ENCODE results near the gene TYW1.
"Not testable (repeated sequence)": the region's sequence is repeated elsewhere in the genome, so short reads cannot be mapped to it uniquely, and the experiment has no call there.

Gene TYW1

GRCh38 chr7:67045496-67045995 lies 48.9 kb downstream of the TYW1 start:
- DNase-seq (ENCODE audit: low spot score), result no peak

DNA sequence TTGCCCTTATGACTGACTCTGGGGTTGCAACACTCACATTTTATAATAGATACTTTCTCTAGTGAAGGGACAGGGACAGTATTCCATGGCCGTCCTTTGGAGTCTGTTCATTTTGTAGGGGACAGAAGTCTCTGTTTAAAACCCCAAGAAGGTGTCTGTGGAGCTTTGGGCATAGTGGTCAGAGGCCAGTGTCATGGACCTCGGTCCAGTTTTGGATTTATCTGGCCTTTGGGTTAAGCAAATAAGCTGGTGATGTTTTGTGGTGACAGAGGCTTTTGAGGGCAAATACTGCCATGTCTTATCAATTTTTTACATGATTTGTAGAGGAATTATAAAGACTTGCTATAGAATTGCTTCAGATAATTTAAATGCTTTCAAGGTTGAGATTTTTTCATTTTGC lies 50.2 kb downstream of the TYW1 start:
- not testable (repeated sequence) for DNase-seq (ENCODE audit: low spot score)

- DNase-seq (ENCODE audit: low spot score), result not testable (repeated sequence)
Observed at GRCh38 chr7:67049908-67050307, 53.3 kb downstream of the TYW1 start.

DNA sequence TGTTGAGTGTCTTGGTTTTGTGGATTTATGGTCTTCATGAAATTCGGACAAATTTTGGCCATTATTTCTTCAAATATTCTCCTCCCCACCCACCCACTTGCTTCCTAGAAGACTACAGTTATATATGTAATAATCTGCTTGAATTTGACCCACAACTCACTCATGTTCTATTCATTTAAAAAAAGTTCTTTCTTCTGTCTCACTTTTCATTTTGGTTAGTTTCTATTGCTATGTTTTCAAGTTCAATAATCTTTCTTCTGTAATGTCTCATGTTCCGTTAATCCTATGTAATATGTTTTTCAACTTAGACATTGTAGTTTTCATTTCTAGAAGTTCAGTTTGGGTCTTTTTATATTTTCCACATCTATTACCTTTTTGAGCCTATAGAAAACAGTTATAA lies 55.5 kb downstream of the TYW1 start:
- DNase-seq (ENCODE audit: low spot score), result not testable (repeated sequence)

DNA sequence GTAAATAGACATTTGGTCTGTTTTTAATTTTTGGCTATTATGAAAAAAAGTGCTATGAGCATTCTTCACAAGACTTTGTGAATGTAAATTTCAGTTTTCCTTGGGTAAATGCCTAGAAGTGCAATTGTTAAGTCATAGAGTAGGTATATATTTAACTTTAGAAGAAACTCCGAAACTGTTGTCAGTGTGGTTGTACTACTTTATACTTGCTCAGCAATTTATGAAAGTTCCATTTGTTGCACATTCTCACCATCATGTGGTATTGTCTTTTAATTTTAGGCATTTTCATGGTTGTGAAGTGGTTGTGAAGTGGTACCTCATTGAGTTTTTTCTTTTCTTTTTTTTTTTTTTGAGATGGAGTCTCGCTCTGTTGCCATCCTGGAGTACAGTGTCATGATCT lies 60.0 kb downstream of the TYW1 start:
- no peak for DNase-seq (ENCODE audit: low spot score)

GRCh38 chr7:67061321-67061720 lies 64.7 kb downstream of the TYW1 start:
- not testable (repeated sequence) for DNase-seq (ENCODE audit: low spot score)

DNA sequence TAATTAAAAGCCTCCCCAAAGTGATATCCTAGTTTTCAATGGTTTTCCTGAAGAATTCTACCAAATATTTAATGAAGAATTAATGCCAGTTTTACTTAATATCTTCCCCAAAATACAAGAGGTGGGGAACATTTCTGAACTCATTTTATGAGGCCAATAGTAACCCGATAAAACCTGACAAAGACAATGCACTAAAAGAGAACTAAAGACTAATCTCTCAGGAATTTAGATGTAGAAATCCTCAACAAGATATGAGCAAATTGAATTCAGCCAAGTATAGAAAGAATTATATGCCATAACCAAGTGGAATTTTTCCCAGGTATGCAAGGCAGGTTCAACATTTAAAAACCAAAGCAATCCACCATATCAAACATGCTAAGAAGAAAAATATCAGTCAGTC lies 66.2 kb downstream of the TYW1 start:
- peak; percentile 5 for DNase-seq (ENCODE audit: low spot score)

- DNase-seq (ENCODE audit: low spot score), result not testable (repeated sequence)
Observed at GRCh38 chr7:67066950-67067622, 70.5 kb downstream of the TYW1 start.

GRCh38 chr7:67076120-67076519 lies 79.5 kb downstream of the TYW1 start:
- not testable (repeated sequence) for DNase-seq (ENCODE audit: low spot score)

DNA sequence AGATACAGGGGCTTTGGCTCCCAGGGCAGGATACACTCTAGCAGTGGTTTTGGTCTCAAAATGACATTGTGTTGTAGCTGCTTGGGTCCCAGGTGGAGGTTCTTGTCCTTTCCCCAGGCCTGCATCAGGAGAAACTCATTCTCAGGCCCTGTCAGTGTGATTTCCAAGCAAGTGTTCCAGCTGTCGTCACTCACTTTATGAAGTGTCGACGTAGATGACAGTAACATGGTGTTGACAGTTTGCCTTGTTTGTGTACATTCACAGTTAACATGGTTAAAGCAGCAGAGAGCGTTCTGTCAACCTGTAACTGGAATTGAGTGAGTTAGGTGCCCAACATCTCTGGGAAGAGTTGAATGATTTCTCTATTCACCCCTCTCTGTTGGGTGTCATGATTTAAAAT lies 86.2 kb downstream of the TYW1 start:
- DNase-seq (ENCODE audit: low spot score), result not testable (repeated sequence)

DNA sequence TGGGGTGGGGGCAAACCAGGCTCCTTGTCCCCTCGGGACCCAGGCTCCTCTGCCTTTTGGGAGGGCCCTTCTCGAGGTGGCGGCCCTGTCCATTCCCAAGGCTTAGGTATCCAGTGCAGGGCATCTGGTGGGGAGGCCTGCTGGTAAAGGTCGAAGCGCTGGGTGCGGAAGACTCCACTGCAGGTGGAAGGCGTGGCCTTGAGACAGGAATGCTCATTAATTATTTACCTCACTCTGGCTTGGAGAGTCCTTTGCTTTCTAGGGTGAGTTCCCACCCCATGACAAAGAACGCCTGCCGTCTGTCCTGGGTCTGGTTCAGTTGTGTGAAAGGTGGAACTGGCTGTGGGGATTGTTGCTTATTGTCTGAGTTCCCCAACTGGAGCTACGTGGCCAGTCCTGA lies 92.6 kb downstream of the TYW1 start:
- not testable (repeated sequence) for DNase-seq (ENCODE audit: low spot score)

DNA sequence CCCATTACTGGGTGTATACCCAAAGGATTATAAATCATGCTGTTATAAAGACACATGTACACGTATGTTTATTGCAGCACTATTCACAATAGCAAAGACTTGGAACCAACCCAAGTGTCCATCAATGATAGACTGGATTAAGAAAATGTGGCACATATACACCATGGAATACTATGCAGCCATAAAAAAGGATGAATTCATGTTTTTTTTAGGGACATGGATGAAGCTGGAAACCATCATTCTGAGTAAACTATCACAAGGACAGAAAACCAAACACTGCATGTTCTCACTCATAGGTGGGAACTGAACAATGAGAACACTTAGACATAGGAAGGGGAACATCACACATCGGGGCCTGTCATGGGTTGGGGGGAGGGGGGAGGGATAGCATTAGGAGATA lies 94.4 kb downstream of the TYW1 start:
- not testable (repeated sequence) for DNase-seq (ENCODE audit: low spot score)

DNA sequence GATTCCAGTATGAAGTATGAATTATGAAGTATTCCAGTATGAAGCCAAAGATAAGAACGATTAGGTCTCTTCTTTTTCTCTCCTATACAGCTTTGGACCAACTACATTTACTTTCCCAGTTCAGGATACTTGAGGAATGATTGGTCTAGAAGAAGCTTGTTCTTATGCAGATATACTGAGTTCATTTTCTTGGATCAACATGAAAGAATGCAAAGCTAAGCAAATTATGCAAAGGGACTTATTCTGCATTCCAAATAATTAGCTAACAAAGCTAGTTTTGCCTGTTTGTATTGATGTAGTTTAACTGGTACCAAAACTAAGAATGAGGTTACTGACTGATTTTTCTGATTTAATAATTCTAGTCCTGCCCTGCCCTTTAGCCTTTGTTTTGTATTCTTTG lies 101.4 kb downstream of the TYW1 start:
- DNase-seq (ENCODE audit: low spot score), result not testable (repeated sequence)

DNA sequence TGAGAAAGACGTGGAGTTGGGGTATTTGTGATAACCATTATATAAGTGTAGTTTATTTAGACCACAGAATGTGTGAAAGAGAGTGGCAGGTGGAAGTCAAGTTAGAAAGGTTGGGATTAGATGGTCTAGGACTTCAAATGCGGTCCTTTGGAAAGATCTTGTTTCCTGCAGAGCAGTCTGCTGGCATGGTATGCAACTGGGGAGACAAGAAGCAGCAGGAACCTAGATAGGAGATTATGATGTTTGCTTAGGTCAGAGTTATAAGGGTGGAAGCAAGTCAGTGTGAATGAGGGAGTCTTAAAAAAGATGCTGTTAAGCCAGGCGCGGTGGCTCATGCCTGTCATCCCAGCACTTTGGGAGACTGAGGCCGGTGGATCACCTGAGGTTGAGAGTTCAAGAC lies 102.8 kb downstream of the TYW1 start:
- not testable (repeated sequence) for DNase-seq (ENCODE audit: low spot score)

- not testable (repeated sequence) for DNase-seq (ENCODE audit: low spot score)
Observed at GRCh38 chr7:67100038-67100437, 103.4 kb downstream of the TYW1 start.

GRCh38 chr7:67100956-67101361 lies 104.3 kb downstream of the TYW1 start:
- DNase-seq (ENCODE audit: low spot score), result no peak

- not testable (repeated sequence) for DNase-seq (ENCODE audit: low spot score)
Observed at GRCh38 chr7:67104937-67105336, 108.3 kb downstream of the TYW1 start.

- DNase-seq (ENCODE audit: low spot score), result no peak
Observed at GRCh38 chr7:67105377-67105776, 108.7 kb downstream of the TYW1 start.

GRCh38 chr7:67106255-67106654 lies 109.6 kb downstream of the TYW1 start:
- DNase-seq (ENCODE audit: low spot score), result not testable (repeated sequence)

DNA sequence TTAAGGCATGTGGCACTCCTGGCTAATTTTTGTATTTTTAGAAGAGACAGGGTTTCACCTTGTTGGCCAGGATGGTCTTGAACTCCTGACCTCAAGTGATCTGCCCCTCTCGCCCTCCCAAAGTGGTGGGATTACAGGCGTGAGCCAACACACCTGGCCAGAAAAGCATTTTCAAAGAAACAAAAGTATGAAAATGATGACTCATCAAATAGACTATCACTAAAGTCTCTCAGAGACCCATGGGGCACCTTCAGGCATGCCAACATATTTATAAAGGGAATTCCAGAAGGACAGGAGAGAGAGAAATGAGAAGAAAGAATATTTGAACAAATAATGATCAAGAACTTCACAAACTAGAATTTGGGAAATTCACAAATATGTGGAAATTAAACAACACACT lies 114.7 kb downstream of the TYW1 start:
- DNase-seq (ENCODE audit: low spot score), result not testable (repeated sequence)

- DNase-seq (ENCODE audit: low spot score), result peak; percentile 14
Observed at GRCh38 chr7:67114483-67115246, 118.0 kb downstream of the TYW1 start.

- DNase-seq (ENCODE audit: low spot score), result not testable (repeated sequence)
Observed at GRCh38 chr7:67120491-67120890, 123.9 kb downstream of the TYW1 start.

- DNase-seq (ENCODE audit: low spot score), result not testable (repeated sequence)
Observed at GRCh38 chr7:67128257-67128656, 131.6 kb downstream of the TYW1 start.

Measured in hepatic stellate cell (primary cell).